OCI-LY1 (cell line): ENCODE results near the gene CTXND1.

ENCODE experiments used
- EZH2 ChIP-seq: fragments of 200-600 bp; sonication (generic), shearing (Covaris generic); IDR thresholded peaks from 2 replicates; pipeline ENCODE4 v1.8.0; 2017; ENCODE audit warnings: borderline replicate concordance, mixed run types, mild to moderate bottlenecking, antibody characterized with exemption, low read length, moderate library complexity, mixed read lengths
- TF ChIP-seq, protein P1 (sequence below): fragments of 200-600 bp; sonication (generic), shearing (Covaris generic); IDR thresholded peaks from 2 replicates; pipeline ENCODE4 v1.5.1; 2017; ENCODE audit warnings: mild to moderate bottlenecking, antibody characterized with exemption, low read length, moderate library complexity, mixed read lengths

GRCh38 chr15:80252121-80252518 is at the start of gene CTXND1:
- TF ChIP-seq, protein P1, sequence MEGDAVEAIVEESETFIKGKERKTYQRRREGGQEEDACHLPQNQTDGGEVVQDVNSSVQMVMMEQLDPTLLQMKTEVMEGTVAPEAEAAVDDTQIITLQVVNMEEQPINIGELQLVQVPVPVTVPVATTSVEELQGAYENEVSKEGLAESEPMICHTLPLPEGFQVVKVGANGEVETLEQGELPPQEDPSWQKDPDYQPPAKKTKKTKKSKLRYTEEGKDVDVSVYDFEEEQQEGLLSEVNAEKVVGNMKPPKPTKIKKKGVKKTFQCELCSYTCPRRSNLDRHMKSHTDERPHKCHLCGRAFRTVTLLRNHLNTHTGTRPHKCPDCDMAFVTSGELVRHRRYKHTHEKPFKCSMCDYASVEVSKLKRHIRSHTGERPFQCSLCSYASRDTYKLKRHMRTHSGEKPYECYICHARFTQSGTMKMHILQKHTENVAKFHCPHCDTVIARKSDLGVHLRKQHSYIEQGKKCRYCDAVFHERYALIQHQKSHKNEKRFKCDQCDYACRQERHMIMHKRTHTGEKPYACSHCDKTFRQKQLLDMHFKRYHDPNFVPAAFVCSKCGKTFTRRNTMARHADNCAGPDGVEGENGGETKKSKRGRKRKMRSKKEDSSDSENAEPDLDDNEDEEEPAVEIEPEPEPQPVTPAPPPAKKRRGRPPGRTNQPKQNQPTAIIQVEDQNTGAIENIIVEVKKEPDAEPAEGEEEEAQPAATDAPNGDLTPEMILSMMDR: no peak
- TF ChIP-seq EZH2: no peak
